ENCODE measurements around the gene STAT4. TPM values are rescaled to one million over a fixed set of nuclear protein-coding genes. Genes with fewer than 3 reads are reported as not detected.

Gene STAT4
- total RNA-seq, 2 experiments from 2014 or later: 77.1 to 83.0 TPM

GRCh38 chr2:191105082-191105481, 45.7 kb downstream of the STAT4 start:
- Mint-ChIP-seq H3K36me3 (ENCODE audit: low read depth) (peaks cover 60% of the 10 kb centered on the region), H3K27ac (no peak overlapping the region), H3K9me3 (no peaks in the 10 kb centered on the region), H3K4me1 (ENCODE audit: low read depth) (peaks cover 23% of the 10 kb centered on the region), H3K27me3 (no peaks in the 10 kb centered on the region), H3K4me3 (no peak overlapping the region)
- Histone ChIP-seq H3K27me3 (ENCODE audit: control insufficient read depth in 1 of 2, insufficient read depth in 2 of 2, low read length in 2 of 2) (no peaks in the 10 kb centered on the region), H3K4me3 (ENCODE audit: low read length) (no peak overlapping the region), H3K4me1 (ENCODE audit: insufficient read depth, low read length) (peaks cover 9% of the 10 kb centered on the region), H3K9me3 (ENCODE audit: control insufficient read depth in 1 of 2, insufficient read depth in 1 of 2, low read length in 2 of 2) (no peaks in the 10 kb centered on the region), H3K27ac (ENCODE audit: low read depth in 1 of 2, low read length in 2 of 2) (no peak overlapping the region), H3K36me3 (ENCODE audit: insufficient read depth, low read length) (peaks cover 18% of the 10 kb centered on the region)
- no peak for ATAC-seq (ENCODE audit: poor library complexity)
- ChIA-PET CTCF (interaction anchor here (0.9 to 1.4 kb wide), 2 partner anchors 10 to 53 kb away, joined by 3 to 4 read pairs; no protein-coding TSS in a partner anchor), POLR2A (no interaction called here)
- TF ChIP-seq CTCF (IDR thresholded peaks at IDR 0.05): no peak
- intact Hi-C loops (cut with DNase I, micrococcal nuclease): loop anchor here in 1 of 2 experiments (5.0 kb wide), 1 partner anchor 37 kb away; no protein-coding TSS in a partner anchor
- no peak for DNase-seq

GRCh38 chr2:191103774-191104173, 47.0 kb downstream of the STAT4 start:
- H3K36me3 ChIP-seq (ENCODE audit: insufficient read depth, low read length): peaks cover 18% of the 10 kb centered on the region
- peaks cover 12% of the 10 kb centered on the region for H3K4me1 Mint-ChIP-seq (ENCODE audit: low read depth)
- no peak overlapping the region for H3K4me3 ChIP-seq (ENCODE audit: low read length)
- no peak overlapping the region for H3K4me3 Mint-ChIP-seq
- DNase-seq (no peak), ATAC-seq (ENCODE audit: poor library complexity) (no peak)
- H3K27ac Mint-ChIP-seq: no peak overlapping the region
- no peaks in the 10 kb centered on the region for H3K9me3 ChIP-seq (ENCODE audit: control insufficient read depth in 1 of 2, insufficient read depth in 1 of 2, low read length in 2 of 2)
- no peaks in the 10 kb centered on the region for H3K27me3 ChIP-seq (ENCODE audit: control insufficient read depth in 1 of 2, insufficient read depth in 2 of 2, low read length in 2 of 2)
- peaks cover 51% of the 10 kb centered on the region for H3K36me3 Mint-ChIP-seq (ENCODE audit: low read depth)
- intact Hi-C loops (cut with DNase I, micrococcal nuclease): no loop called here
- ChIA-PET CTCF (interaction anchor here (1.0 to 1.4 kb wide), 3 partner anchors 9 to 52 kb away, joined by 3 to 4 read pairs (median 4); no protein-coding TSS in a partner anchor), POLR2A (interaction anchor here (1.0 kb wide), 1 partner anchor 42 kb away, joined by 3 read pairs; no protein-coding TSS in a partner anchor)
- no peaks in the 10 kb centered on the region for H3K9me3 Mint-ChIP-seq
- H3K4me1 ChIP-seq (ENCODE audit: insufficient read depth, low read length): no peaks in the 10 kb centered on the region
- H3K27me3 Mint-ChIP-seq: no peaks in the 10 kb centered on the region
- H3K27ac ChIP-seq (ENCODE audit: low read depth in 1 of 2, low read length in 2 of 2): no peak overlapping the region
- no peak for TF ChIP-seq CTCF (IDR thresholded peaks at IDR 0.05)

- intact Hi-C loops (cut with DNase I, micrococcal nuclease): no loop called here
- peaks cover 48% of the 10 kb centered on the region for H3K36me3 Mint-ChIP-seq (ENCODE audit: low read depth)
Measured at GRCh38 chr2:191100216-191100615, 50.6 kb downstream of the STAT4 start.

More at GRCh38 chr2:191100216-191100615, 50.6 kb downstream of the STAT4 start:
- Mint-ChIP-seq H3K9me3 (peaks cover 2% of the 10 kb centered on the region), H3K4me1 (ENCODE audit: low read depth) (peaks cover 23% of the 10 kb centered on the region), H3K4me3 (no peak overlapping the region), H3K27me3 (no peaks in the 10 kb centered on the region), H3K27ac (no peak overlapping the region)
- Histone ChIP-seq H3K36me3 (ENCODE audit: insufficient read depth, low read length) (no peaks in the 10 kb centered on the region), H3K27me3 (ENCODE audit: control insufficient read depth in 1 of 2, insufficient read depth in 2 of 2, low read length in 2 of 2) (no peaks in the 10 kb centered on the region), H3K4me1 (ENCODE audit: insufficient read depth, low read length) (no peaks in the 10 kb centered on the region), H3K27ac (ENCODE audit: low read depth in 1 of 2, low read length in 2 of 2) (no peak overlapping the region), H3K9me3 (ENCODE audit: control insufficient read depth in 1 of 2, insufficient read depth in 1 of 2, low read length in 2 of 2) (no peaks in the 10 kb centered on the region), H3K4me3 (ENCODE audit: low read length) (no peak overlapping the region)
- ChIA-PET POLR2A (interaction anchor here (1.6 kb wide), 1 partner anchor 50 kb away, joined by 3 read pairs; the partner anchor contains the start of gene STAT4), CTCF (interaction anchor here (0.8 to 1.2 kb wide), 2 partner anchors 38 kb away, joined by 3 read pairs; no protein-coding TSS in a partner anchor)
- DNase-seq: no peak
- ATAC-seq (ENCODE audit: poor library complexity): no peak
- TF ChIP-seq CTCF (IDR thresholded peaks at IDR 0.05): no peak

Data from CD4-positive, alpha-beta T cell (primary cell).